Liver (tissue), 3 donors: ENCODE measurements around the gene KNCN.

Experiments used
- ATF3 ChIP-seq: IDR thresholded peaks from 2 replicates; pipeline ENCODE4 v1.6.1; 2016; ENCODE audit warnings: antibody characterized with exemption
- CTCF ChIP-seq: fragments of 150-350 bp; IDR thresholded peaks from 2 replicates; pipeline ENCODE4 v1.5.1; 2017; ENCODE audit warnings: improper control_type of control experiment, low read depth, low read length; ENCODE audit not compliant: missing input control
- RXRA ChIP-seq, 2 donors: IDR thresholded peaks; 2 replicates each; pipeline ENCODE4 v1.6.1; 2017 to 2018; ENCODE audit warnings: antibody characterized with exemption in 2 of 2, mild to moderate bottlenecking in 1 of 2
- TAF1 ChIP-seq: conservative IDR thresholded peaks from 2 replicates; pipeline ENCODE4 v1.6.1; 2016; ENCODE audit warnings: antibody characterized with exemption, mild to moderate bottlenecking
- donor health status: healthy.
- donor health status: healthy.

- no peak for TF ChIP-seq CTCF
- no peak for TF ChIP-seq RXRA (IDR thresholded peaks at IDR 0.05)
- no peak for TF ChIP-seq ATF3
- no peak for TF ChIP-seq TAF1
These were observed 31.2 kb downstream of the KNCN start for GRCh38 chr1:46520063-46520911.
